K562 (cell line): Measurements from ENCODE around the gene RUVBL1. TPM values are rescaled to one million over a fixed set of nuclear protein-coding genes. Genes with fewer than 3 reads are reported as not detected.

Experiments
- ADNP ChIP-seq: fragments of 200-800 bp; sonication (Bioruptor generic); IDR thresholded peaks from 2 replicates; pipeline ENCODE4 v1.6.1; 2016; ENCODE audit warnings: missing genetic modification characterization, missing compliant biosample characterization
- BHLHE40 ChIP-seq: IDR thresholded peaks from 2 replicates; pipeline ENCODE4 v1.6.1; 2011; ENCODE audit warnings: low read length, improper control_type of control experiment
- CBX8 ChIP-seq: fragments of 200-600 bp; sonication (generic); IDR thresholded peaks from 2 replicates; pipeline ENCODE4 v1.6.1; 2012; ENCODE audit warnings: borderline replicate concordance, mixed run types, low read depth, mild to moderate bottlenecking, moderate library complexity, mixed read lengths, low read length, control low read depth, inconsistent platforms; ENCODE audit not compliant: poor library complexity, severe bottlenecking; ENCODE audit errors: extremely low read depth
- CTBP1 ChIP-seq: fragments of 450-650 bp; IDR thresholded peaks from 2 replicates; pipeline ENCODE4 v1.6.1; 2016; ENCODE audit warnings: borderline replicate concordance
- DMBX1 ChIP-seq: fragments of 250-450 bp; sonication (Bioruptor Pico); IDR thresholded peaks from 2 replicates; pipeline ENCODE4 v1.8.0; 2022; ENCODE audit warnings: inconsistent platforms, mild to moderate bottlenecking, moderate library complexity, borderline replicate concordance
- ELF4 ChIP-seq: fragments of 450-650 bp; formaldehyde crosslinking; IDR thresholded peaks from 2 replicates; pipeline ENCODE4 v1.4.0; 2022; ENCODE audit warnings: missing genetic modification characterization
- LCOR ChIP-seq: sonication (generic); formaldehyde crosslinking; IDR thresholded peaks from 2 replicates; pipeline ENCODE4 v1.8.0; 2022; ENCODE audit warnings: mild to moderate bottlenecking, missing genetic modification reagents
- NR2C2 ChIP-seq, 2 experiments: fragments of 200-800 bp in 1 of 2; sonication (Bioruptor generic) in 1 of 2; sonication (generic) in 1 of 2; formaldehyde crosslinking in 1 of 2; IDR thresholded peaks; 2 replicates each; pipeline versions ENCODE4 v1.6.1 to v1.8.0; 2016 to 2022; ENCODE audit warnings: mild to moderate bottlenecking in 1 of 2, missing compliant biosample characterization in 1 of 2, missing genetic modification characterization in 1 of 2, missing genetic modification reagents in 1 of 2
- PREB ChIP-seq: sonication (generic); formaldehyde crosslinking; IDR thresholded peaks from 2 replicates; pipeline ENCODE4 v1.8.1; 2023; ENCODE audit warnings: mild to moderate bottlenecking, missing genetic modification reagents
- SMAD3 ChIP-seq: fragments of 450-650 bp; formaldehyde crosslinking; conservative IDR thresholded peaks from 2 replicates; pipeline ENCODE4 v1.4.0; 2020; ENCODE audit warnings: mild to moderate bottlenecking
- STAT6 ChIP-seq: sonication (generic); formaldehyde crosslinking; IDR thresholded peaks from 2 replicates; pipeline ENCODE4 v1.8.1; 2023; ENCODE audit warnings: mild to moderate bottlenecking, missing genetic modification reagents
- TAF7 ChIP-seq: fragments of 450-650 bp; IDR thresholded peaks from 2 replicates; pipeline ENCODE4 v1.6.1; 2016; ENCODE audit warnings: missing genetic modification characterization, missing compliant biosample characterization
- TAF9B ChIP-seq: fragments of 450-650 bp; IDR thresholded peaks from 2 replicates; pipeline ENCODE4 v1.6.1; 2018; ENCODE audit warnings: mild to moderate bottlenecking; ENCODE audit not compliant: partially characterized antibody
- ZNF639 ChIP-seq, 2 experiments: fragments of 200-800 bp in 1 of 2; sonication (Bioruptor generic) in 1 of 2; sonication (generic) in 1 of 2; formaldehyde crosslinking in 1 of 2; IDR thresholded peaks in 1 of 2; conservative IDR thresholded peaks in 1 of 2; 2 replicates each; pipeline versions ENCODE4 v1.5.0 to v1.6.1; 2016 to 2020; ENCODE audit warnings: missing compliant biosample characterization in 1 of 2, missing genetic modification characterization in 1 of 2, missing genetic modification reagents in 1 of 2
- polyA plus RNA-seq, 8 experiments: library from polyadenylated mRNA; depleted of rRNA in 4 of 8; stranded (reverse) in 5 of 8; unstranded in 3 of 8; fragments of >200 nt; fragmentation: Nextera tagmentation in 2 of 8; fragmentation: Illumina TruSeq in 1 of 8; extraction: Ambion mirVana in 2 of 8; extraction: Trizol in 1 of 8; gene quantifications; 2 replicates each; pipeline versions ENCODE4 v1.2.1 to v1.2.3, GENCODE V29; 2011 to 2014; ENCODE audit warnings: inconsistent platforms in 1 of 8, missing spikeins in 1 of 8
- total RNA-seq, 7 experiments: library from RNA; depleted of rRNA in 6 of 7; stranded (reverse); fragments of >200 nt in 6 of 7; fragmentation: Illumina TruSeq in 2 of 7; extraction: Trizol in 2 of 7; gene quantifications; 2 replicates each; pipeline versions ENCODE4 v1.2.1 to v1.2.3, GENCODE V29; 2011 to 2021; ENCODE audit warnings: low replicate concordance in 1 of 7
- TF ChIP-seq, protein P1 (sequence below): fragments of 250-450 bp; sonication (Bioruptor Pico); IDR thresholded peaks from 2 replicates; pipeline ENCODE4 v1.4.0; 2020; ENCODE audit warnings: mild to moderate bottlenecking
- TF ChIP-seq, protein P2 (sequence below): sonication (generic); formaldehyde crosslinking; IDR thresholded peaks from 2 replicates; pipeline ENCODE4 v1.8.0; 2022; ENCODE audit warnings: mild to moderate bottlenecking, missing genetic modification reagents

The RUVBL1 gene
- total and polyA plus RNA-seq, 9 of the 15 experiments (the other 6 are each of a cell fraction or from before 2014, with no cell fraction given) = 20.7 to 147 (median 113) TPM

DNA sequence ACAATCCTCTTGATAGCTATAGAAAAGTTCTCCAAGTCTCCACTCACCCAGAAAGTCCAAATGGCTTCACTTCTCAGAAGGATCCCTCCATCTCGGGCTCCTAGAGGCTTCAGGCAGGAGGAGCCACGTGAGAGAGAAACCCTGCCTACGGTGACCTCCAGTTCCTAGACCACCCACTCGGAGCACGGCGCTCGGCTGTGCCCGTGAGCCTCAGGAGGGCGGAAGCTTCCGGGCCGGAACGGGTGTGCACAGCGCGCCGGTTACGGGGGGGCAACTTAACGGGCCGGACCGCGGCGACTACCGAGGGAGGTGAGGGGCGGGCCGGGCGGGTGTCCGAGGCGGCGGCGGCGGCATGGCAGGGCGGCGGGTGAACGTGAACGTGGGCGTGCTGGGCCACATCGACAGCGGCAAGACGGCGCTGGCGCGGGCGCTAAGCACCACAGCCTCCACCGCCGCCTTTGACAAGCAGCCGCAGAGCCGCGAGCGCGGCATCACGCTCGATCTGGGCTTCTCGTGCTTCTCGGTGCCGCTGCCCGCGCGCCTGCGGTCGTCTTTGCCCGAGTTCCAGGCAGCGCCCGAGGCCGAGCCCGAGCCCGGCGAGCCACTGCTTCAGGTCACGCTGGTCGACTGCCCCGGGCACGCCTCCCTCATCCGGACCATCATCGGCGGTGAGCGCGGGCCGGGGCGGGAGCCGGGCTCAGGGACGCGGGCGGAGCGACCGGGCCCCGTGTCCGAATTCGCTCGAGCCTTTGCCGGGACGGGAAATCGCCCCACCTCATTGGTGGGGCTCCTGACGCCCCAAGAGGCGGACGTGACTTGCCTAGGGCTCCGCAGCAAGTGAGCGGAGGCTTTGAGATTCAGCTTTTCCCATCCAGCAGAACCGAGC lies 29.8 kb upstream of the RUVBL1 start, which contains the start of gene EEFSEC (continued):
- TF ChIP-seq, protein P1, sequence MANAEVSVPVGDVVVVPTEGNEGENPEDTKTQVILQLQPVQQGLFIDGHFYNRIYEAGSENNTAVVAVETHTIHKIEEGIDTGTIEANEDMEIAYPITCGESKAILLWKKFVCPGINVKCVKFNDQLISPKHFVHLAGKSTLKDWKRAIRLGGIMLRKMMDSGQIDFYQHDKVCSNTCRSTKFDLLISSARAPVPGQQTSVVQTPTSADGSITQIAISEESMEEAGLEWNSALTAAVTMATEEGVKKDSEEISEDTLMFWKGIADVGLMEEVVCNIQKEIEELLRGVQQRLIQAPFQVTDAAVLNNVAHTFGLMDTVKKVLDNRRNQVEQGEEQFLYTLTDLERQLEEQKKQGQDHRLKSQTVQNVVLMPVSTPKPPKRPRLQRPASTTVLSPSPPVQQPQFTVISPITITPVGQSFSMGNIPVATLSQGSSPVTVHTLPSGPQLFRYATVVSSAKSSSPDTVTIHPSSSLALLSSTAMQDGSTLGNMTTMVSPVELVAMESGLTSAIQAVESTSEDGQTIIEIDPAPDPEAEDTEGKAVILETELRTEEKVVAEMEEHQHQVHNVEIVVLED (CRISPR knock-in tag) = peak; percentile 58; the same call in 1 of the 2 replicates
- TF ChIP-seq NR2C2 (CRISPR knock-in tag; IDR thresholded peaks at IDR 0.05) (peak; percentile 15; the same call in 1 of the 2 replicates), NR2C2 (tag; IDR thresholded peaks at IDR 0.05) (peak; percentile 47; the same call in 1 of the 2 replicates), STAT6 (CRISPR knock-in tag) (no peak), ZNF639 (CRISPR knock-in tag; conservative IDR thresholded peaks at IDR 0.05 in 1 of 2, IDR thresholded peaks at IDR 0.05 in 1 of 2) (peak in 1 of 2 experiments; percentile 97; a peak in 2 of 4 replicates), TAF7 (tag) (peak; percentile 55), CBX8 (no peak), CTBP1 (peak; percentile 50; the same call in 1 of the 2 replicates), LCOR (CRISPR knock-in tag) (0 out of 2 replicates have a peak, but pooled peaks have one; percentile 41), TAF9B (peak; percentile 80), ADNP (tag) (no peak), PREB (CRISPR knock-in tag) (no peak), SMAD3 (CRISPR knock-in tag) (no peak), ELF4 (CRISPR knock-in tag) (no peak), BHLHE40 (peak; percentile 37; the same call in 1 of the 2 replicates), DMBX1 (CRISPR knock-in tag) (no peak)
- TF ChIP-seq, protein P2, sequence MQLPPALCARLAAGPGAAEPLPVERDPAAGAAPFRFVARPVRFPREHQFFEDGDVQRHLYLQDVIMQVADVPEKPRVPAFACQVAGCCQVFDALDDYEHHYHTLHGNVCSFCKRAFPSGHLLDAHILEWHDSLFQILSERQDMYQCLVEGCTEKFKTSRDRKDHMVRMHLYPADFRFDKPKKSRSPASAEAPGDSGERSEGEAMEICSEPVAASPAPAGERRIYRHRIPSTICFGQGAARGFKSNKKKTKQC (CRISPR knock-in tag) = peak; percentile 62; the same call in 1 of the 2 replicates
